Measurements from ENCODE around the gene GCAT. TPM values are rescaled to one million over a fixed set of nuclear protein-coding genes. Genes with fewer than 3 reads are reported as not detected.
A peak's percentile ranks its signal among the peaks of the same experiment; 100 is the strongest.

The GCAT gene
- total and polyA plus RNA-seq, 9 of the 15 experiments (the other 6 are each of a cell fraction or from before 2014, with no cell fraction given), result 1.9 to 69.9 (median 26.4) TPM

DNA sequence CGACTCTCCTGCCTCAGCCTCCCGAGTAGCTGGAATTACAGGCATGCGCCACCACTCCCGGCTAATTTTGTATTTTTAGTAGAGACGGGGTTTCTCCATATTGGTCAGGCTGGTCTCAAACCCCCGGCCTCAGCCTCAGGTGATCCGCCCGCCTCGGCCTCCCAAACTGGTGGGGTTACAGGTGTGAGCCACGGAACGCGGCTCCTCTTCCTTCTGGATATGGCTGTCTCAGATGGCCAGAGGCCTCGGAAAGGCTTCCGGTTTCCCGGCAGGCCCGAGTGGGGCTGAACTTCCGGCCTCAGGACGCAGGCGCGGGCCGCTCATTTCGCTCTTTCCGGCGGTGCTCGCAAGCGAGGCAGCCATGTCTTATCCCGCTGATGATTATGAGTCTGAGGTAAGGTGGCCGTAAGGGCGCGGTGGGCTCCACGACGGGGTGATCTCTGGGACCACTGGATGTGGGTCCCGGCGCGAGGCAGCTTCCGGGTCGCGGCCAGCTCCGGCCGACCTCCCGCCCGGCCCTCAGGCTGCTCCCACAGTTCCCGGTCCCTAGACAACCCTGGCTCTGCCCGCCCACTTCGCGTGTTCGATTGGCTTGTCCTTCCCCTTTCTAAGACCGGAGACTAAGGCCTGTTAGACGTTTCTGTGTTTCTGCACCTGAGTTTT lies 41.5 kb downstream of the GCAT start, which contains the start of gene EIF3L (continued):
- TF ChIP-seq, protein P1, sequence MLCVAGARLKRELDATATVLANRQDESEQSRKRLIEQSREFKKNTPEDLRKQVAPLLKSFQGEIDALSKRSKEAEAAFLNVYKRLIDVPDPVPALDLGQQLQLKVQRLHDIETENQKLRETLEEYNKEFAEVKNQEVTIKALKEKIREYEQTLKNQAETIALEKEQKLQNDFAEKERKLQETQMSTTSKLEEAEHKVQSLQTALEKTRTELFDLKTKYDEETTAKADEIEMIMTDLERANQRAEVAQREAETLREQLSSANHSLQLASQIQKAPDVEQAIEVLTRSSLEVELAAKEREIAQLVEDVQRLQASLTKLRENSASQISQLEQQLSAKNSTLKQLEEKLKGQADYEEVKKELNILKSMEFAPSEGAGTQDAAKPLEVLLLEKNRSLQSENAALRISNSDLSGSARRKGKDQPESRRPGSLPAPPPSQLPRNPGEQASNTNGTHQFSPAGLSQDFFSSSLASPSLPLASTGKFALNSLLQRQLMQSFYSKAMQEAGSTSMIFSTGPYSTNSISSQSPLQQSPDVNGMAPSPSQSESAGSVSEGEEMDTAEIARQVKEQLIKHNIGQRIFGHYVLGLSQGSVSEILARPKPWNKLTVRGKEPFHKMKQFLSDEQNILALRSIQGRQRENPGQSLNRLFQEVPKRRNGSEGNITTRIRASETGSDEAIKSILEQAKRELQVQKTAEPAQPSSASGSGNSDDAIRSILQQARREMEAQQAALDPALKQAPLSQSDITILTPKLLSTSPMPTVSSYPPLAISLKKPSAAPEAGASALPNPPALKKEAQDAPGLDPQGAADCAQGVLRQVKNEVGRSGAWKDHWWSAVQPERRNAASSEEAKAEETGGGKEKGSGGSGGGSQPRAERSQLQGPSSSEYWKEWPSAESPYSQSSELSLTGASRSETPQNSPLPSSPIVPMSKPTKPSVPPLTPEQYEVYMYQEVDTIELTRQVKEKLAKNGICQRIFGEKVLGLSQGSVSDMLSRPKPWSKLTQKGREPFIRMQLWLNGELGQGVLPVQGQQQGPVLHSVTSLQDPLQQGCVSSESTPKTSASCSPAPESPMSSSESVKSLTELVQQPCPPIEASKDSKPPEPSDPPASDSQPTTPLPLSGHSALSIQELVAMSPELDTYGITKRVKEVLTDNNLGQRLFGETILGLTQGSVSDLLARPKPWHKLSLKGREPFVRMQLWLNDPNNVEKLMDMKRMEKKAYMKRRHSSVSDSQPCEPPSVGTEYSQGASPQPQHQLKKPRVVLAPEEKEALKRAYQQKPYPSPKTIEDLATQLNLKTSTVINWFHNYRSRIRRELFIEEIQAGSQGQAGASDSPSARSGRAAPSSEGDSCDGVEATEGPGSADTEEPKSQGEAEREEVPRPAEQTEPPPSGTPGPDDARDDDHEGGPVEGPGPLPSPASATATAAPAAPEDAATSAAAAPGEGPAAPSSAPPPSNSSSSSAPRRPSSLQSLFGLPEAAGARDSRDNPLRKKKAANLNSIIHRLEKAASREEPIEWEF (CRISPR knock-in tag; IDR thresholded peaks at IDR 0.05), result peak; percentile 22; the same call in 1 of the 2 replicates
- TF ChIP-seq RBM15 (IDR thresholded peaks at IDR 0.05; ENCODE audit: insufficient read depth, low read length), result no peak
- TF ChIP-seq MEIS2 (IDR thresholded peaks at IDR 0.05; ENCODE audit: partially characterized antibody), result peak; percentile 51
- TF ChIP-seq, protein P2, sequence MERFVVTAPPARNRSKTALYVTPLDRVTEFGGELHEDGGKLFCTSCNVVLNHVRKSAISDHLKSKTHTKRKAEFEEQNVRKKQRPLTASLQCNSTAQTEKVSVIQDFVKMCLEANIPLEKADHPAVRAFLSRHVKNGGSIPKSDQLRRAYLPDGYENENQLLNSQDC (CRISPR knock-in tag; IDR thresholded peaks at IDR 0.05), result peak; percentile 44; the same call in 1 of the 2 replicates
- no peak for TF ChIP-seq PTTG1 (tag; IDR thresholded peaks at IDR 0.05; ENCODE audit: low read depth)
- TF ChIP-seq HCFC1 (IDR thresholded peaks at IDR 0.05; ENCODE audit: low read depth, low read length), result peak; percentile 83
- TF ChIP-seq, protein P3, sequence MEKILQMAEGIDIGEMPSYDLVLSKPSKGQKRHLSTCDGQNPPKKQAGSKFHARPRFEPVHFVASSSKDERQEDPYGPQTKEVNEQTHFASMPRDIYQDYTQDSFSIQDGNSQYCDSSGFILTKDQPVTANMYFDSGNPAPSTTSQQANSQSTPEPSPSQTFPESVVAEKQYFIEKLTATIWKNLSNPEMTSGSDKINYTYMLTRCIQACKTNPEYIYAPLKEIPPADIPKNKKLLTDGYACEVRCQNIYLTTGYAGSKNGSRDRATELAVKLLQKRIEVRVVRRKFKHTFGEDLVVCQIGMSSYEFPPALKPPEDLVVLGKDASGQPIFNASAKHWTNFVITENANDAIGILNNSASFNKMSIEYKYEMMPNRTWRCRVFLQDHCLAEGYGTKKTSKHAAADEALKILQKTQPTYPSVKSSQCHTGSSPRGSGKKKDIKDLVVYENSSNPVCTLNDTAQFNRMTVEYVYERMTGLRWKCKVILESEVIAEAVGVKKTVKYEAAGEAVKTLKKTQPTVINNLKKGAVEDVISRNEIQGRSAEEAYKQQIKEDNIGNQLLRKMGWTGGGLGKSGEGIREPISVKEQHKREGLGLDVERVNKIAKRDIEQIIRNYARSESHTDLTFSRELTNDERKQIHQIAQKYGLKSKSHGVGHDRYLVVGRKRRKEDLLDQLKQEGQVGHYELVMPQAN (IDR thresholded peaks at IDR 0.05; ENCODE audit: borderline replicate concordance), result no peak; the same call in 1 of the 2 replicates
- no peak for TF ChIP-seq ZNF263 (CRISPR knock-in tag; IDR thresholded peaks at IDR 0.05; ENCODE audit: borderline replicate concordance)
- no peak for TF ChIP-seq NR4A1 (CRISPR knock-in tag; IDR thresholded peaks at IDR 0.05)
- TF ChIP-seq NR4A1 (tag; IDR thresholded peaks at IDR 0.05), result no peak
- TF ChIP-seq PHB2 (IDR thresholded peaks at IDR 0.05; ENCODE audit: low read depth), result no peak
- no peak for TF ChIP-seq ID3 (CRISPR knock-in tag; IDR thresholded peaks at IDR 0.05)
- 0 out of 2 replicates have a peak, but pooled peaks have one; percentile 19 for TF ChIP-seq ID3 (tag; IDR thresholded peaks at IDR 0.05)
- peak; percentile 51 for TF ChIP-seq POU5F1 (IDR thresholded peaks at IDR 0.05; ENCODE audit: borderline replicate concordance, low read depth, low read length, partially characterized antibody)
- TF ChIP-seq, protein P4, sequence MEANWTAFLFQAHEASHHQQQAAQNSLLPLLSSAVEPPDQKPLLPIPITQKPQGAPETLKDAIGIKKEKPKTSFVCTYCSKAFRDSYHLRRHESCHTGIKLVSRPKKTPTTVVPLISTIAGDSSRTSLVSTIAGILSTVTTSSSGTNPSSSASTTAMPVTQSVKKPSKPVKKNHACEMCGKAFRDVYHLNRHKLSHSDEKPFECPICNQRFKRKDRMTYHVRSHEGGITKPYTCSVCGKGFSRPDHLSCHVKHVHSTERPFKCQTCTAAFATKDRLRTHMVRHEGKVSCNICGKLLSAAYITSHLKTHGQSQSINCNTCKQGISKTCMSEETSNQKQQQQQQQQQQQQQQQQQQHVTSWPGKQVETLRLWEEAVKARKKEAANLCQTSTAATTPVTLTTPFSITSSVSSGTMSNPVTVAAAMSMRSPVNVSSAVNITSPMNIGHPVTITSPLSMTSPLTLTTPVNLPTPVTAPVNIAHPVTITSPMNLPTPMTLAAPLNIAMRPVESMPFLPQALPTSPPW (CRISPR knock-in tag; IDR thresholded peaks at IDR 0.05), result peak; percentile 11; the same call in 1 of the 2 replicates
- TF ChIP-seq PHF8 (IDR thresholded peaks at IDR 0.05; ENCODE audit: borderline replicate concordance, low read length), result peak; percentile 77
